Mucosa of descending colon (tissue), 3 donors: ENCODE data around the gene LIG3. TPM values are rescaled to one million over a fixed set of nuclear protein-coding genes. Genes with fewer than 3 reads are reported as not detected.

Experiments
- ATAC-seq: fragments of 200-7000 bp; cut with Tn5 transposase; one replicate; pipeline ENCODE4 v1.9.1; 2020; ENCODE audit warnings: mild to moderate bottlenecking, moderate library complexity
- DNase-seq, 3 donors: peaks; one replicate each; pipeline ENCODE4 v3.0.0-alpha.2; 2020
- H3K36me3 ChIP-seq: fragments of 200-600 bp; one replicate; pipeline ENCODE4 v1.8.0; 2021; ENCODE audit warnings: low read depth, mild to moderate bottlenecking
- H3K4me1 ChIP-seq: fragments of 200-600 bp; one replicate; pipeline ENCODE4 v1.8.0; 2021; ENCODE audit warnings: low read depth, mild to moderate bottlenecking
- H3K4me3 ChIP-seq: fragments of 200-600 bp; one replicate; pipeline ENCODE4 v1.8.0; 2021; ENCODE audit warnings: mild to moderate bottlenecking
- H3K9me3 ChIP-seq: fragments of 200-600 bp; one replicate; pipeline ENCODE4 v1.8.0; 2021; ENCODE audit warnings: mild to moderate bottlenecking
- CTCF ChIP-seq: fragments of 200-600 bp; IDR thresholded peaks from one replicate; pipeline ENCODE4 v1.8.0; 2022; ENCODE audit warnings: antibody characterized with exemption, mild to moderate bottlenecking
- intact Hi-C, 2 donors: fragments of 100-400 bp; cut with DNase I in 1 of 2; cut with micrococcal nuclease in 1 of 2; formaldehyde crosslinking; loops; one replicate each; pipeline versions ENCODE4 v1.11.0 to v1.11.1; 2022; cut with DNase I, micrococcal nuclease
- total RNA-seq, 3 donors: library from RNA; stranded (reverse); fragmentation: NEBNext Ultra II Directional in 2 of 3; extraction: Animal tissue kit (Norgen Biotek cat#: 25700) in 2 of 3; gene quantifications; one replicate each; pipeline versions ENCODE4 v1.2.1 to v1.2.4, GENCODE V29; 2021 to 2023
- donor health status: DM: no; HTN: no; CAD: no; lungs with moderate emphysema.
- donor health status: DM: no; HTN: no; CAD: no.
- donor health status: DM: no; HTN: yes; CAD: no.

Gene LIG3
- total RNA-seq, 3 donors from 2014 or later: 29.4 to 48.9 (median 35.3) TPM

- no peak for DNase-seq
- Histone ChIP-seq H3K4me3 (no peak overlapping the region), H3K36me3 (peaks cover 4% of the 10 kb centered on the region), H3K9me3 (no peaks in the 10 kb centered on the region), H3K4me1 (peaks cover 52% of the 10 kb centered on the region)
- intact Hi-C loops: no loop called here
- ATAC-seq: no peak
- no peak for TF ChIP-seq CTCF
These were observed 68.5 kb downstream of the LIG3 start for GRCh38 chr17:35048685-35049379.

GRCh38 chr17:35050170-35050569, 69.9 kb downstream of the LIG3 start:
- TF ChIP-seq CTCF: no peak
- intact Hi-C loops: no loop called here
- peaks cover 4% of the 10 kb centered on the region for H3K36me3 ChIP-seq
- DNase-seq (no peak), ATAC-seq (no peak)
- no peak overlapping the region for H3K4me3 ChIP-seq
- no peaks in the 10 kb centered on the region for H3K9me3 ChIP-seq
- H3K4me1 ChIP-seq: peaks cover 42% of the 10 kb centered on the region

- Histone ChIP-seq H3K9me3 (no peaks in the 10 kb centered on the region), H3K4me3 (no peak overlapping the region), H3K36me3 (peaks cover 4% of the 10 kb centered on the region), H3K4me1 (peaks cover 34% of the 10 kb centered on the region)
- TF ChIP-seq CTCF: no peak
- intact Hi-C loops: no loop called here
- ATAC-seq (peak; percentile 87), DNase-seq (peak in 1 of 3 donors; percentile 38)
These were observed 70.9 kb downstream of the LIG3 start for GRCh38 chr17:35051183-35051578.

- DNase-seq (no peak), ATAC-seq (peak; percentile 56)
- Histone ChIP-seq H3K9me3 (no peaks in the 10 kb centered on the region), H3K4me1 (peaks cover 29% of the 10 kb centered on the region), H3K36me3 (peaks cover under 1% of the 10 kb centered on the region), H3K4me3 (no peak overlapping the region)
- intact Hi-C loops: no loop called here
- no peak for TF ChIP-seq CTCF
These were observed 71.4 kb downstream of the LIG3 start for GRCh38 chr17:35051579-35052240.

- no peak for ATAC-seq
- H3K36me3 ChIP-seq: no peaks in the 10 kb centered on the region
- no peak for TF ChIP-seq CTCF
- no peak for DNase-seq
- H3K4me1 ChIP-seq: peaks cover 25% of the 10 kb centered on the region
- H3K4me3 ChIP-seq: no peak overlapping the region
- no peaks in the 10 kb centered on the region for H3K9me3 ChIP-seq
- intact Hi-C loops: no loop called here
These were observed 71.9 kb downstream of the LIG3 start for GRCh38 chr17:35052241-35052610.
